ENCODE data around the gene LRP2BP.
A peak's percentile ranks its signal among the peaks of the same experiment; 100 is the strongest.
"Not testable (repeated sequence)": the region's sequence is repeated elsewhere in the genome, so short reads cannot be mapped to it uniquely, and the experiment has no call there.

Gene LRP2BP

DNA sequence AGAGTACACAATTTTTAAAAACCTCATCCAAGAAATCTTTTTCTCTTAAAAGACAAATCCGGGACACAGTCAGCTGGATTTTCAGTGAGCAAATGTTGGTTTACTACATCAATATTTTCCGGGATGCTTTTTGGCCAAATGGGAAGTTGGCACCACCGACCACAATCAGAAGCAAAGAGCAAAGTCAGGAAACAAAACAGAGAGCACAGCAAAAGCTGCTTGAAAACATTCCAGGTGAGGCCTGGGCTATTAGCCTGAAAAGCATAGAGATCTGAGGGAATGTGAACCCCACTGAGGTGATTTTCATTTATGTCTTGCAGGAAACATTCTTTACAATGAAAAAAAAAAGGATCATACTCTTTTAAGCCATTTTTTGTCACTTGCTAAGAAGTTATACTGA is 33.9 kb downstream of the LRP2BP start:
- no peak for DNase-seq (ENCODE audit: low read depth)

DNA sequence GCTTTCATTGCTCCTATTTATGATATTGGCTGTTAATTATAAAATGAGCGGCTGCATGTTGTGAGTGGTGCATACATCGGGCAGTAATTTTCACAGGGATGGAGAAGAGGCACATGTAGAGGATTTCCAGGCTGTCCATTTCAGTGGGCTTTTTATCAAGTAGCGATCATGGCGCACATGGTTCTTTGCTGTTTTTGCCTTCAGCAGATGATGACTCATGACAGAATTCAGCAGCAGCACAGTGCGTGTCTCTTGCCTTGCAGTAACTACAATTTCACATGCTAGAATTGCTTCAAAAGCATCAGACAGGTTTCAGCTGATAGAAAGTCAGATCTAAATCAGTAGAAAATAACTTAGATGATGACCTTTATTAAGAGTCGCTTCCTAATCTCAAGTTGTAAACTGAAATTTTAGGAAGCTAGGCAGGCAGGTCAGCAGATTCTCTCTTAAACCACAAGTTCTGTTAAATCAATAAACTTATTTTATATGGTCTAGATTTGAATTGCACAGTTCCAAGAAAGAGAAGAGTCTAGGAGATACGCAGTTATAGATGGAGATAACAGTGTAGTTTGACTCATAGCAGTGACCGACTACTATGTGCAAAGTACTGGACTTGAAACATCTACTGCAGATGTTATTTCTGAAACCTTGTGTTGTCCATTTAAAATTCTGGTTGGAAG is 35.8 kb downstream of the LRP2BP start:
- DNase-seq (ENCODE audit: low read depth), result no peak

DNA sequence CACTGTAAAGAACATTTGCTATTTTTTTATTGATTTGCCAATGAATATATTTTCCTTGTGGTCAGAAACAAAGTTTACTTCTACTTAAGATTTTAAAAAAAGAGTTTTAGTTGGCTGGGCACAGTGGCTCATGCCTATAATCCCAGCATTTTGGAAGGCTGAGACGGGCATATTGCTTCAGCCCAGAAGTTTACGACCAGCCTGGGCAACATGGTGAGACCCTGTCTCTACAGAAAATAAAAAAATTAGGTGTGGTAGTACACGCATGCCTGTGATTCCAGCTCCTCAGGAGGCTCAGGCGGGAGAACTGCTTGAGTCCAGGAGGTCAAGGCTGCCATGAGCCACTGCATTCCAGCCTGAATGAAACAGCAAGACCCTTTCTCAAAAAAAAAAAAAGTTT is 36.8 kb downstream of the LRP2BP start:
- DNase-seq (ENCODE audit: low read depth), result no peak

DNA sequence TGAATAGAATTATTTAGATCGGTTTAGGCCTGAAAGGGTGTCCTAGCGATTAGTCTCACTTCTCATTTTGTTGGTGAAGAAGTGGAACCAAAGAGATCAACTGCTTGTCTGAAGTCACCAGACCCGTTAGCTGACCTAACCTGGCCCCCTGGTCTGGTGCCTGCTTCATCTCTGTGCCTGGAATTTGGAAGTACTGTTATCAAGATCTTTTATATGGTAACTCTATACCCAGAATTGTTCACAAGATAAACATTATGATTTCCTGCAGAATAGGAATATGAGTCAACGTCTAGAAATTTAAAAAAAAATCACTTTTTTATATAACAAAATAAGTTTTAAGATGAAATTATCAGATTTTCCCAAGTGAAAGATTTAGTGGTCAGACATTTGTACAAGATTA is 37.2 kb downstream of the LRP2BP start:
- peak; percentile 7 for DNase-seq (ENCODE audit: low read depth)

DNA sequence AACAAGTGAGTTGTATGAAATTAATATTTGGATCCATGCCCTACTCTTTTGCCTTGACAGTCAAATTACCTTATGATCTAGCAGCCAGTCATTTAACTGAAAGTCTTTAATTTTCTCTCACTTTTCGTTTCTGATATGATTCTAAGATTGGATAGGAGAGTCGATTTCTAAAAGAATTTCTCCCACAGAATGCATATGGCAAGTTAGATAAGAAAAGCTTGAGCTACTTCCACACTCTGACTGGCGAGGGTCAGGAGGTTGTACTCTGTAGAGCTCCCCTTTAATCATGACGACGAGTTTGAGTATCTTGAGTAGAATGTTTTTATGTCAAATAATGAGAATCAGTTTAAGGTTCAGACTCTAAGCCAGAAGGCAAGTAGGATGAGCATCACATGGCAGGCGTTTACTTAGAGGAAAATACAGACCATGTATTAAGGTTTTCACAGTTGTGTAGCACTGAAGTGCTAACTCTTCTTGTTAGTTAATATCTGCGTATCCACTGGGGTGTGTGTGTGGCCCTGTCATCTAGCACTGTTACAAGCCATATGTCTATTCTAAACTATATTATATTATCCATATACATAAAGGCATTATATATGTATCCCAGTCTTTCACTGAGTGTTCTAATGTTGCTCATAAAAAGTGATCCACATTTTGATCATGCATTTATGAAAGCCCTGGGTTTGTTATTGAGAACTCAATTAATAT is 37.8 kb downstream of the LRP2BP start:
- DNase-seq (ENCODE audit: low read depth), result peak; percentile 25

DNA sequence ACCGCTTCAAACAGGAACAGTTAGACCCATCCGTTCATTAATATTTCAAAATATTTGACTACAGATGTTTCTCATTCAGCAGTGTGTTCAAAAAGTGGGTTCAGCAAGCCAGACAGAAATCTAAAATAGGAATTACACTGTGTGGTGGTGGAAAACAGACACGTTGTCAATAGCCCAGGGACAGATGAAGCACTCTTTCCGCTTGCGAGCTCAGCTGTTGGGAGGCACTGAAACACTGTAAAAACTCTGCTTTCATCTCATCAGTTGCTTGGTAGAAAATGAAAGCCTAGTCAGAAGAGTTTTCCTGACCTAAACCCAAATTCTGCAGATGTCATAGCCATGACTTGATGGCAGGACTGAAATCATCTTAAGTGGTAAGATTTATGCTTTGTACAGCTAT is 38.5 kb downstream of the LRP2BP start:
- no peak for DNase-seq (ENCODE audit: low read depth)

DNA sequence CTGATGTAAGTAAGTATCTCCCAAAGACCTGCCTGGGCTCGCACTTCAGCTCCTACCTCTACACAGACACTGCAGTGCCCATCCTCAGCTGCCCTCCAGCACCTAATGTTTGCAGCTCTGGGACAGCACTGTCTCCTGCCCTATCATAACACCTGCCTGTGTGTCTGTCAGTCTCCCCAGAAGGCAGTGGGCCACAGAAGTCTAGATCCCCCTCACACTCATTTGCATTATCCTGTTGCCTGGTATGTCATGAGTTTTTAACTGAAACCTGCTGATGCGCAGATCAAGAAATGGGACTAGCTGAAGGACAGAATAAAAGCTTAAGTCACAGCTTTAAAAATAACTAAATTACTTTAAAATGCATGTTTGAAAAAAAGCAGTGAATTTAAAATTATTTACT is 43.0 kb downstream of the LRP2BP start:
- DNase-seq (ENCODE audit: low read depth), result no peak

DNA sequence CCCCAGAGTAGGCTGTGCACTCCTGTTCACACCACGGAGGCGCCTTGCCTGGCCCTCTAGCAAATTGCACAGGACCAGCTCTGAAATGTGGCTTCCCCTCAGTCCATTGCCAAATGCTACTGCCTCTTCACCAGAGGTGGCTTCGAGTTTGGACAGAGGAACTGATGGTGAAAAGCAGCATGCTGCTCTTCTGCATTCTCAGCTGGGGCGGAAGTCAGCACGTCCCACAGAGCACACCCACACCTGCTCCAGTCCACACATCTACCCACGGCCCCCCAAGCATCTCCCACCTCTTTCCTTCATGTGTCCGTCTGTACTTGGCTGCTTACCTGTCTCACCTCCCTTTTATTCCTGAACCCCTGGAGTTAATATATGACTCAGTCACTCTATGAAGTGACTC is 43.5 kb downstream of the LRP2BP start:
- no peak for DNase-seq (ENCODE audit: low read depth)

DNA sequence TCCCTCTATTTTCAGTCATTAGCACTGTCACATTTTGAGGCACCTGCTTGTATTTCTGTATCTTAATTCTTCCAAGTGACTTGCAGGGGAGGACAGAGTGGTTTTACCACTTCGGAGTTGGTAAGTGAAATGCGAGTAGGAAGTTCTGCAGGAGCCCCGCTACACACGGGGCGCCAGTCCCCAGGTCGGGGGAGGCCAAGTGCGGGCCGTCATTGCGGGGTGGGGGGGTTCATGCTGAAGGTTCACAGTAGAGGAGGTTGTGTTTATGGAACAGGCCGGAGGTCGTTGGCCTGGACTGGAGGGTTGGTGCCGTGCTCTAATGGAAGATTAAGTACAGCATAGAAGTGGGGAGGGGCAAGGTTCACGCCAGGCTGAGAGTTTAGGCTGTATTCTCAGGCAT is 44.0 kb downstream of the LRP2BP start:
- DNase-seq (ENCODE audit: low read depth), result no peak

DNA sequence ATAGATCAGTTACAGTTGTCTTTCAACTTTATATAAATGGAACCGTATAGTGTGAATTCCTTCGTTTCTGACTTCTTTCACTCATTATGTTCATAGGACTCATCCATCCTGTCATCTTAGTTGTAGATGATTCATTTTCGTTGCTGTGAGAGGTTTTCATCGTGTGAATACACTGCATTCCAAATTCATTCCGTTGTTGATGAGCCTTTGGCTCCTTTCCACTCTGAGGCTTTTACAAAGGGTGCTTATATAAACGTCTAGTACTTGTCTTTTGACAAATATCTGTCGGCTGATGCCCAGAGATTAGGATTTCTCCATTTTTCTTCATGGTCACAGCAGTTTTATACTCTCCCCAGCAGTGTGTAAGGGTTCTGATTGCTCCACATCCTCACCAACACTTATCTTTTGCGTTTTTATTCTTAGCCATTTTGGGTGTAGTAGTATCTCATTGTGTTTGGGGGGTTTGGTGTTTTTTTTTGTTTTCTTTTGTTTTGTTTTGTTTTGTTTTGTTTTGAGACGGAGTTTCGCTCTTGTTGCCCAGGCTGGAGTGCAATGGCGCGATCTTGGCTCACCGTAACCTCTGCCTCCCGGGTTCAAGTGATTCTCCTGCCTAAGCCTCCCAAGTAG is 48.6 kb downstream of the LRP2BP start:
- DNase-seq (ENCODE audit: low read depth), result no peak

DNA sequence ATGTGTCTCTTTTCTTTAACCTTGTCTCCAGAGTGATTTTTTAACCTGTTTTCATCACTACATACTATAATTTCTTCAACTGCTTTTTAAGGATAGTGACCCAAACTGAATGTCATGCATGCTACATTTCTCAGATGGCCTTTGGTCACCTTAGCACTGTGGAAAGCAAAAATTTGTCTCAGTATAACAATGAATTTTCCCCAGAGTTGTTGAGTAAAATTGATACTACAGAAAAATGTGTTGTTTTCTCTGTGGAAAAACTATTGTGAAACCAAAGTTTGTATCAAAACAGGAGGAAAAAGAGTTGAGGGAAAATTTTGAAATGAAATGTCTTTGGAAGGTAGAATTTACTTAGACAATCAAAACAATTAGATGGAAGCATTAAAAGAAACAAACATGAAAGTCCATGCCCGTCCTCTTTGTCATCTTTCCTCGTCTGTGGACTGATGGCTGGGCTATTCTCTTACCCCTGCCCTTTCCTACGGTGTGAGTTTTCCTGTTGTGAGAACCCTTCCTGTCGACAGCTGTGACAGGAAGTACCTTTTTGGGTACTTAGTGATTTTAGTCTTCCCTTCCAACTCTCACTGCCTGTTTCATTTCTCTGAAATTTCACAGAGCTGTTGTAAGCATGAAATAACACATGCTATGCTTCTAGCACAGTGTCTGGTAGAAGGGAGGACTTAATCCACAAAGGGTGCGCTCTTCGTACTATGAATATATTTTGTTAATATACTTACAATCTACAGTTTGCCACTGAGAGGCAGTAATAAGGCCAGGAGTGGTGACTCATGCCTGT is 50.8 kb downstream of the LRP2BP start:
- no peak for DNase-seq (ENCODE audit: low read depth)

DNA sequence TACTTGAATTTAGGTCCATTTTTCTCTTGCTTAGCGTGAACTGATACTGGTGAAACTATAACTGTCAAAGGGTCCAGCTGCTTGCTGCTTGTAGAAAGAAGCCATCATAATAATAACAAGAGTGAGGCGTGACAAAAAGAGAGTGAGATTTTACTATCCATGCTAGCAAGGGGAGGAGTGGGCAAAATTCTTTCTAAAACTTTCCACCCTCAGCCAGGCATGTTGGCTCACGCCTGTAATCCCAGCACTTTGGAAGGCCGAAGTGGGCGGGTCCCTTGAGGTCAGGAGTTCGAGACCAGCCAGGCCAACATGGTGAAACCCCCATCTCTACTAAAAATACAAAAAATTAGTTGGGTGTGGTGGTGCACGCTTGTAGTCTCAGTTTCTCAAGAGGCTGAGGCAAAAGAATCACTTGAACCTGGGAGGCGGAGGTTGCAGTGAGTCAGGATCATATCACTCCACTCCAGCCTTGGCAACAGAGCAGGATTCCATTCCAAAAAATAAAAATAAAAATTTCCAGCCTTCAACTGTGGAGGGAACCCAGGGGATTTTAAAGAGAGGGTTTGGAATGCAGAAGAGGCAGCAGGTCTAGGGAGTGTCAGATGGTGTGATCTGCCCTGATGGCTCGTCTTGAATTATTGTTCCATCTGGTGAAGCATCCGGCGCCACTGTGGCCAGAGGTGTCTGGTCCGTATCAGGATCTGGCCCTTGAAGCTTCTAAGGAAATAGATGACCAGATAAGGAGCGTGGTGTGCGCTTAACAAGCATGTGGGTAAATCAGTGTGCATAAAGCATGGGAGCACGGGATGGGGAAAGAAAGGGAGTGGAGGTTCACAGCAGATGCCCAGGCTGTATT is 51.8 kb downstream of the LRP2BP start:
- no peak for DNase-seq (ENCODE audit: low read depth)

DNA sequence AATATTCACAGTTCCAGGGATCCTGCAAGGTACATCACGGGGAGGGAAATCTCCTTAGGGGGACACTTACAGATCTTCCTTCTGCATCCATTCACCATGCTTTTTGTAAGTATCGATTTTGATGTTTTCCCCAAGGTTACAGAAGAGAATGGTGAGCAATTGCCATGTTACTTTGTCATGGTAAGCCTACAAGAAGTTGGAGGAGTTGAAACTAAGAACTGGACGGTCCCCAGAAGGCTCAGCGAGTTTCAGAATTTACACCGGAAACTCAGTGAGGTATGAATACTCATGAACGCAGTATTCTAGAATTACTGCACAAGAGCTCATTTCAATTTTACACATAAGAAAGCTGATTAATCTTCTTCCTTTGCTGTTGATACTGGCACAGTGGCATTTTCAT is 53.9 kb downstream of the LRP2BP start:
- no peak for DNase-seq (ENCODE audit: low read depth)

DNA sequence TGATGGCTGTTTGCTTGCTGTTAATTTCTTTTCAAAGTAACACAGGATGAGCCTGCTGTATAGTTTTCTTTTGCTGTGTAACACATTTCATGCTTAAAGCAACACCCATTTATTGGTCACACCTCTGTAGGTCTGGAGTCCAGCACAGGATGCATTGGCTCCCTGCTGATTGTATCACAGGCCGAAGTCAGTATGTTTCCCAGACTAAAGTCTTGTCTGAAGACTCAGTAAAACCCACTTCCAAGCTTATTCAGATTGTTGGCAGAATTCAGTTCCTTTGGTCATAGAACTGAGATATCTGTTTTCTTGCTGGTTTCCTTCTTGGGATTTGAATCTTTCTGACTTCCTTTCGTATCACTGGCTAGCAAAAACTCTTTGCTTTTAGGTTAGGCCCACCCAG is 54.3 kb downstream of the LRP2BP start:
- DNase-seq (ENCODE audit: low read depth), result no peak

DNA sequence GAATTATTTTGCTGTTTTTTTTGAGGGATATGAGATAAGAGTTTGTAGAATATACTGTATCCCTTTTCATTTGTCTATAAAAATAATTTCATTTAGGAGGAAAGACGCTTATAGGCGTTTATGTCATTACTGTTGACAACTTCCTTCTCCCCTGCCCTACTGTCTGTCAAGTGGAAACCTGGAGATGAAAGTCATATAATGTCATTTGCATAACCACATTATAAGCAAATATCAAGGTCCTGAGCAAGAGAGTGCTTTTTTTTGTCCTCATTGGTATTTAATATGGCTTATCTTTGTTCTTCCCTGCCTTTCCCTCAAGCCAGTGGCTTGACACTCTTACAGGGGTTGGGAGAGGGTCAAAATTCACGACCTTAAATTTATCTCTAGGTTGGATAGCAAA is 55.8 kb downstream of the LRP2BP start:
- DNase-seq (ENCODE audit: low read depth), result no peak

DNA sequence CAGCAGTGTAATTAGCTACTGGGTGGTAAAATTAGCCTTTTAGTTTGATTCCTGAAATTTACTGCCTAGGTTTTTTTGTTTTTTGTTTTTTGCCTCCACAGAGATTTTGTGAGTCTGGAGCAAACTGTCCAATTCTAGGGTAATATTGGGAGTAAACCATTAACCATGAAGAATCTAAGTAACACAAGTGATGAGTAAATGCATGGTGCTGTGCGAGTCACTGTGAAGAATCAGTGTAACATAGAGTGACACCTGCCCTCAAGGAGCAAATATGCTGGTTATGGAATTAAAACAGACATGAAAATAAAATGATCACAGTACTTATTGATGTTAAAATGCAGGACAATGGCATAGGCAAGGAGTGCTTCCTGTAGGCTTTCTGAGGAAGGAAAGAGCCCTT is 60.1 kb downstream of the LRP2BP start:
- DNase-seq (ENCODE audit: low read depth), result no peak

DNA sequence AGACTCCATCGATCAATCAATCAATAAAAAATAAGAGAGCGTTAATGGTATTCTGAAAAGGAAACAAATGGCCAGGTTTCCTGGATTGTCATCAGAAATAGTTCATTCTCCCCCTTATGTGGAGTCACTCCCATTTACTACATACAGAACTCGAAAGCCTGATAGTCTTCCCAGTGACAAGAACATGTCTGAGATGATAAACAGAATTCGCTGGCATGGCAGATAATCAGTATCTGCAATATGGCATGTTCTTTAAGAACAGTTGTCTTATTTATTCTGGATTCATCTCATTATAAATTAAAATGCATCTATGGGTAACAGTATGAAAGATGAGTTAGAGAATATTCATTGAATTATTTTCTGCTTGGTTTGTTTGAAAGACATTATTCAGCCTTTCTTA is 61.4 kb downstream of the LRP2BP start:
- DNase-seq (ENCODE audit: low read depth), result no peak

DNA sequence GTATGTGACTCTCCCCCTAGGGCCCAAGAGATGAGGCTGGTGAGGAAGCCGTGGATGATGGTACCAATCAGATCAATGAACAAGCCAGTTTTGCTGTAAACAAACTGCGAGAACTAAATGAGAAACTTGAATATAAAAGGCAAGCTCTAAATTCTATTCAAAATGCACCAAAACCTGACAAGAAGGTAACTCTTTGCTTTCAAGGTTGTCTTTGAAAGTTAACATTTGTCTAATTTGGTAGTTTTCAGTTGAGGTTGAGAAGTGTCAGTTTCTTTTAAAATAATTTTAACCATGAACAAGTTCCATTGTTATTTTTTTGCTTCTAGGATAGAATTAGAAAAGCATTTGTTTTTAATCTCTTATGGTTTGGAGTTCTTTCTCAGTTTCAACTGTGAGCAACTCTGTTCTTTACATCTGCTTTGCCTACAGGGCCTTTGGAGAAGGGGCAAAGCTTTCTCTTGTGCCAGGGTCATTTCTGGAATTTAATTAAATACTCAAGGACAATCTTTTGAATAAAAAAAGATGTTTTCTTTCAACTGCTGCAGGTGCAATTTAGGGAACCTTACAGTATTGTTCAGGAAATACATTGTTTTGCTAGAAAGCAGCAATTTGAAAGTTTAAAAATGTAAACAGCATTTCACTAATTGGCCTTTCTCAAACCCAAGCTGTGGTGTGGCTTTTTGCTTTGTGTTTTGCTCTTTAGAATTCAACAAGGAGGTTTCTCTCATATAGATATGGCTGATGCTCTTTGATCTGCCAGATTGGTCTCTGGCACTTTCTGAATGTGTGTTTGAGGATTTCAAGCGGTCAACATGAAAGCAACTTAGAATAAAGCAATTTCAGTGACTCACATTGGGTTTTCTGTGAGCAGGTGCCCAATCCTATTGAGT is 62.9 kb downstream of the LRP2BP start:
- DNase-seq (ENCODE audit: low read depth), result no peak

DNA sequence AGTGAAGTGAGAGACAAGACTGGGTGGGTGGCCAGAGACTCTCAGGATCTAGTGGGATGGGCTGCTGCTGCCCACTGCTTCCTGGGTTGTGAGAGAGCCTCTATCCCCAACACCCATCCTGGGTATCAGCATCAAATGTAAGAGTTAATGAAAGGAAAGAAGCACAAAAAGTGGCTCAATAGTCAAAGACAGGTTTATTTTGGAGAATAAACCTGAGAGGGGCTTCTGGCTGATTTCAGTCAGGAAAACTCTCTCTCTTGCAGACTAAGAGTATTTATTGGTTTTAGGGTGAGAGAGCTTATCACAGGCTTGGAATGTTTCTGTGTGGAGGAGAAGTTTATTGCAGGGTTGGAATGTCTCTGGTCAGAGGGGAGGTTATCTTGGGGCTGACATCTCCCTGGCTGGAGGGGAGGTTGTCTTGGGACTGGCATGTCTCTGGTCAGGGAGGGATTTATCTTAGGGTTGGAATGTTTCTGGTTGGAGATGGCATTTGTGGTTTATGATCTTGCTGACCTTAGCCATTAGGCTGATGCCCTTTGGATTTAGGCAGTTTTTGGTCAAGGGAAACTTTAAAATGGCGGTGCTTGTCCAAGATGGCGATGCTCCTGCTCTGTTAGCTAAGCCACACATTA is 65.7 kb downstream of the LRP2BP start:
- not testable (repeated sequence) for DNase-seq (ENCODE audit: low read depth)

DNA sequence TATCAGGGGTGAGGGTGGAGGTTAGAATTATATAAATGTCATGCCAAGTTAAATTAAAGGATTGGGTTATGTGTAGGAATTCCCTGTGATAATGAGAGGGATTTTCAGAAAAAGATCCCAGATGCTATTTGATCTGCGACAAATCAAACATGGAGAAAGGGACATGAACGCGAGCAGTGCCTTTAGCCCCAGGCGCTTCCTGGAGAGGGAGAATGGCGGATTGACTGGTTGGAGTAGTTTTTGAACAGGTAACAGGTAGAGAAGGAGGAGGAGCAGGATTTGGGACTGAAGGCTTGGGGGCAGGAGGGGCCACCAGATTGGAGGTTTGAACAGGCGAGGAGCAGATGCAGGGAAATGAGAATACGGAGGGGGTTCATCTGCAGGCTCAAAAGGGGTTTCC is 67.1 kb downstream of the LRP2BP start:
- no peak for DNase-seq (ENCODE audit: low read depth)
